ENCODE measurements around the gene SAYSD1. TPM values are rescaled to one million over a fixed set of nuclear protein-coding genes. Genes with fewer than 3 reads are reported as not detected.
A peak's percentile ranks its signal among the peaks of the same experiment; 100 is the strongest.

SAYSD1 gene
- polyA plus RNA-seq, 3 donors, result 4.3 to 15.5 (median 12.0) TPM

DNA sequence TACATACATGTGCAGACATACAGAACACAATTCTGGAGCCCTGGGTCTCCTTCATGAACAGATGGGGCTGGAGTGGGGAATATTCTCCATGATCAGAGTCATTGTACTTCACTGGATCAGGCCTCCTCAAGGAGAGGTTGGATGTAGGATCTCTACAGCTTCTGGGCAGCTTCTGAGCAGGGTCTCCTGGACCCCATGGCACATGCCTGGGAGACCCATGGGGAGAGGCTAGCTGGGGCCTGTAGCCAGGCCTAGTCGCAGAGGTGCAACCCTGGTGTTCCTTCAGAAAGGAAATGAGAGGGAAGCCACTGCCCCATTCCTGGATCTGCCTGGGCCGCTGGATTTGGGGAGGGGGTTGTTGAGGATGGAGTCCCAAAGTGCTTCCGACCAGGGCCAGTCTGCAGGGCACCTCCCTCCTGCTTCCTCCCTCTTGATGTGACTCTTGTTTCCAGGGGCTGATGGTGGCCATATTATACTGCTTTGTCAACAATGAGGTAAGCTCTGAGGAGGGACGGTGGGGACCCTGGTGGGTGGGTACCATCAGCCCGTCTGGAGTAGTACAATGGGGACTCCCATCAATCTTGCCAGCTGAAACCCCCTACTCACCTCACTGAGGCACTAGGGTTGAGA, 34.6 kb downstream of the SAYSD1 start:
- no peaks in the 10 kb centered on the region for H4K20me1 ChIP-seq (ENCODE audit: insufficient read depth, low read length)
- H3K27me3 ChIP-seq (ENCODE audit: control insufficient read depth in 2 of 2, insufficient read depth in 2 of 2, low read length in 2 of 2), result no peaks in the 10 kb centered on the region
- no peak overlapping the region for H2AFZ ChIP-seq (ENCODE audit: insufficient read depth, low read depth, low read length, poor library complexity, severe bottlenecking)
- no peaks in the 10 kb centered on the region for H3K79me2 ChIP-seq (ENCODE audit: insufficient read depth, low read length)
- no peak overlapping the region for H3K4me3 ChIP-seq (replicated peaks in 1 of 3; ENCODE audit: low read depth in 2 of 3, low read length in 3 of 3)
- Mint-ChIP-seq H3K36me3 (no peaks in the 10 kb centered on the region), H3K4me3 (no peak overlapping the region), H3K27me3 (ENCODE audit: low read depth in 3 of 3) (peaks cover 7 to 11% (median 9%) of the 10 kb centered on the region in 3 donors), H3K9me3 (peaks cover 0 to 2% (median 0%) of the 10 kb centered on the region in 7 donors), H3K4me1 (no peaks in the 10 kb centered on the region), H3K27ac (no peak overlapping the region)
- intact Hi-C loops (cut with micrococcal nuclease), result no loop called here
- H3K9ac ChIP-seq (ENCODE audit: insufficient read depth, low read length, poor library complexity, severe bottlenecking), result no peak overlapping the region
- TF ChIP-seq, protein P1, sequence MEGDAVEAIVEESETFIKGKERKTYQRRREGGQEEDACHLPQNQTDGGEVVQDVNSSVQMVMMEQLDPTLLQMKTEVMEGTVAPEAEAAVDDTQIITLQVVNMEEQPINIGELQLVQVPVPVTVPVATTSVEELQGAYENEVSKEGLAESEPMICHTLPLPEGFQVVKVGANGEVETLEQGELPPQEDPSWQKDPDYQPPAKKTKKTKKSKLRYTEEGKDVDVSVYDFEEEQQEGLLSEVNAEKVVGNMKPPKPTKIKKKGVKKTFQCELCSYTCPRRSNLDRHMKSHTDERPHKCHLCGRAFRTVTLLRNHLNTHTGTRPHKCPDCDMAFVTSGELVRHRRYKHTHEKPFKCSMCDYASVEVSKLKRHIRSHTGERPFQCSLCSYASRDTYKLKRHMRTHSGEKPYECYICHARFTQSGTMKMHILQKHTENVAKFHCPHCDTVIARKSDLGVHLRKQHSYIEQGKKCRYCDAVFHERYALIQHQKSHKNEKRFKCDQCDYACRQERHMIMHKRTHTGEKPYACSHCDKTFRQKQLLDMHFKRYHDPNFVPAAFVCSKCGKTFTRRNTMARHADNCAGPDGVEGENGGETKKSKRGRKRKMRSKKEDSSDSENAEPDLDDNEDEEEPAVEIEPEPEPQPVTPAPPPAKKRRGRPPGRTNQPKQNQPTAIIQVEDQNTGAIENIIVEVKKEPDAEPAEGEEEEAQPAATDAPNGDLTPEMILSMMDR (IDR thresholded peaks at IDR 0.05), result no peak
- no peak overlapping the region for H3K27ac ChIP-seq (ENCODE audit: low read depth in 1 of 2, low read length in 2 of 2)
- H3K4me1 ChIP-seq (ENCODE audit: control insufficient read depth in 1 of 2, insufficient read depth in 2 of 2, low read length in 2 of 2), result no peaks in the 10 kb centered on the region
- 92% methylated on average over 3 of the region's 5 CpGs for WGBS (ENCODE audit: insufficient coverage)
- no peak overlapping the region for H3K4me2 ChIP-seq (replicated peaks; ENCODE audit: extremely low read depth, low read length, poor library complexity, severe bottlenecking)
- H3K9me3 ChIP-seq (replicated peaks in 1 of 2; ENCODE audit: control insufficient read depth in 1 of 2, insufficient read depth in 1 of 2, low read length in 2 of 2), result no peaks in the 10 kb centered on the region
- no peak for DNase-seq
- H3K36me3 ChIP-seq (replicated peaks in 1 of 2; ENCODE audit: control insufficient read depth in 1 of 2, insufficient read depth in 2 of 2, low read length in 2 of 2), result no peaks in the 10 kb centered on the region

- H3K27ac Mint-ChIP-seq, result peak overlapping the region in 1 of 7 donors; percentile 14
- Histone ChIP-seq H3K4me2 (replicated peaks; ENCODE audit: extremely low read depth, low read length, poor library complexity, severe bottlenecking) (no peak overlapping the region), H3K36me3 (replicated peaks in 1 of 2; ENCODE audit: control insufficient read depth in 1 of 2, insufficient read depth in 2 of 2, low read length in 2 of 2) (no peaks in the 10 kb centered on the region), H3K4me3 (replicated peaks in 1 of 3; ENCODE audit: low read depth in 2 of 3, low read length in 3 of 3) (no peak overlapping the region), H3K79me2 (ENCODE audit: insufficient read depth, low read length) (no peaks in the 10 kb centered on the region), H3K27ac (ENCODE audit: low read depth in 1 of 2, low read length in 2 of 2) (no peak overlapping the region), H3K4me1 (ENCODE audit: control insufficient read depth in 1 of 2, insufficient read depth in 2 of 2, low read length in 2 of 2) (no peaks in the 10 kb centered on the region), H3K27me3 (ENCODE audit: control insufficient read depth in 2 of 2, insufficient read depth in 2 of 2, low read length in 2 of 2) (no peaks in the 10 kb centered on the region), H2AFZ (ENCODE audit: insufficient read depth, low read depth, low read length, poor library complexity, severe bottlenecking) (no peak overlapping the region), H3K9me3 (replicated peaks in 1 of 2; ENCODE audit: control insufficient read depth in 1 of 2, insufficient read depth in 1 of 2, low read length in 2 of 2) (no peaks in the 10 kb centered on the region), H4K20me1 (ENCODE audit: insufficient read depth, low read length) (no peaks in the 10 kb centered on the region), H3K9ac (ENCODE audit: insufficient read depth, low read length, poor library complexity, severe bottlenecking) (no peak overlapping the region)
- intact Hi-C loops (cut with micrococcal nuclease), result no loop called here
- TF ChIP-seq, protein P1 (IDR thresholded peaks at IDR 0.05), result no peak
- peaks cover 0 to 2% (median 0%) of the 10 kb centered on the region in 7 donors for H3K9me3 Mint-ChIP-seq
- no peak overlapping the region for H3K4me3 Mint-ChIP-seq
- no peak for DNase-seq
- peaks cover 4 to 10% (median 7%) of the 10 kb centered on the region in 3 donors for H3K27me3 Mint-ChIP-seq (ENCODE audit: low read depth in 3 of 3)
- H3K4me1 Mint-ChIP-seq, result no peaks in the 10 kb centered on the region
- H3K36me3 Mint-ChIP-seq, result no peaks in the 10 kb centered on the region
- WGBS (ENCODE audit: insufficient coverage), result 100% methylated on average over 2 of the region's 8 CpGs
Observed at GRCh38 chr6:39079197-39080125, 35.5 kb downstream of the SAYSD1 start.

Measured in CD14-positive monocyte (primary cell).